ENCODE measurements around the gene TOX2.

GRCh38 chr20:43955062-43955749, 40.6 kb downstream of the TOX2 start:
- TF ChIP-seq POLR2A (IDR thresholded peaks at IDR 0.05) (no peak), CTCF (IDR thresholded peaks at IDR 0.05 in 4 of 5, conservative IDR thresholded peaks at IDR 0.05 in 1 of 5) (no peak)

Measured in gastrocnemius medialis (tissue), 4 donors.